Activated naive CD4-positive, alpha-beta T cell treated with anti-CD3 and anti-CD28 coated beads, Interleukin-2, amount 50 U/mL, for 24 hours (primary cell): ENCODE measurements around the gene MYO3B.
"Not testable (repeated sequence)": the region's sequence is repeated elsewhere in the genome, so short reads cannot be mapped to it uniquely, and the experiment has no call there.

Experiments used
- H3K27ac Mint-ChIP-seq: one replicate; pipeline ENCODE4 v1.8.0; 2021; ENCODE audit warnings: mild to moderate bottlenecking, mixed read lengths
- H3K27me3 Mint-ChIP-seq: one replicate; pipeline ENCODE4 v1.8.0; 2021; ENCODE audit warnings: mixed read lengths
- H3K36me3 Mint-ChIP-seq: one replicate; pipeline ENCODE4 v1.8.0; 2021; ENCODE audit warnings: mixed read lengths
- H3K4me1 Mint-ChIP-seq: one replicate; pipeline ENCODE4 v1.8.0; 2021; ENCODE audit warnings: mixed read lengths
- H3K4me3 Mint-ChIP-seq: one replicate; pipeline ENCODE4 v1.8.0; 2021; ENCODE audit warnings: mild to moderate bottlenecking, mixed read lengths
- H3K9me3 Mint-ChIP-seq: one replicate; pipeline ENCODE4 v1.8.0; 2021; ENCODE audit warnings: mixed read lengths

The MYO3B gene

DNA sequence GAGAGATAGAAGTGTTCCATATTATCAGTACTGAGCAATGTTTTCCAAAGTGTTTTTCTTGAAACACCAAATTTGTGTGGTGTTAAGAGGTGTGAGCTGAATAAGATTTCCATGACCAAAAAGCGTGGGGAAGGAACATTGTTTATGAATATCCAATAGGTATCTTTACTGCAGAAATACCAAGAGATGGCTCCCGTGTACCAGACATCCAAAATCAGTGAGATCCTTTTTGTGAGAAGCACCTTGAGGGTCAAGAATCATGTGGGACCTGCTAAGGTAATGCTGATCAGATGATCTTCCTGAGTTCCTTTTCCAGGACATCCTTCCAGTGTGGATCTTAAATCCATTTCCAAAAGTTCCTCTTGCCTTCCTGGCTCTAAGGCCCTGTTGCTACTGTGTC, 246.0 kb downstream of the MYO3B start:
- H3K4me3 Mint-ChIP-seq, result no peak overlapping the region
- H3K4me1 Mint-ChIP-seq, result no peaks in the 10 kb centered on the region
- H3K27ac Mint-ChIP-seq, result no peak overlapping the region
- no peaks in the 10 kb centered on the region for H3K27me3 Mint-ChIP-seq
- H3K36me3 Mint-ChIP-seq, result no peaks in the 10 kb centered on the region
- H3K9me3 Mint-ChIP-seq, result no peaks in the 10 kb centered on the region

DNA sequence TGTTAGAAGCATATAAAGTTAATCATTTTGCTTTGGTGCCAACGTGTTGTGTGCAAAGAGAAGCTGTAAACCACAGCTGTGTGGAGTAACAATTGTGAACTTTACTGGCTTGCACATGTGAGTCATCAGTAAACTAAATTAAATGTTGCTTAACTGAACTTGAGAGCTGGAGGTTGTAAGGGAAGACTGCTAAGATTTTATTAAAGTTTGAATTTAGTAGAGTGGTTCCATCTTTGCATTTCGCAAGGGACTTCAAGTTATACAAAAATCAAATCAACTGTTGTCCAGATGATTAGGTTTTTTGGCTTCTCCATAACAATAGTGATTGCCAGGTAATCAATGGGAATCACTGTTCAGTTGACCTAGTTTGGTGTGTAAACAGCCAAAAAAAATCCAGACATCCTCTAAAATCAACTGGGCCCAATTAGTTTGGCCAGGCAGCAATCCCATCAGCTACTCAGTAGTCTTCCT, 247.4 kb downstream of the MYO3B start:
- no peaks in the 10 kb centered on the region for H3K9me3 Mint-ChIP-seq
- no peaks in the 10 kb centered on the region for H3K36me3 Mint-ChIP-seq
- H3K27me3 Mint-ChIP-seq, result peaks cover 2% of the 10 kb centered on the region
- no peaks in the 10 kb centered on the region for H3K4me1 Mint-ChIP-seq
- no peak overlapping the region for H3K27ac Mint-ChIP-seq
- H3K4me3 Mint-ChIP-seq, result no peak overlapping the region

DNA sequence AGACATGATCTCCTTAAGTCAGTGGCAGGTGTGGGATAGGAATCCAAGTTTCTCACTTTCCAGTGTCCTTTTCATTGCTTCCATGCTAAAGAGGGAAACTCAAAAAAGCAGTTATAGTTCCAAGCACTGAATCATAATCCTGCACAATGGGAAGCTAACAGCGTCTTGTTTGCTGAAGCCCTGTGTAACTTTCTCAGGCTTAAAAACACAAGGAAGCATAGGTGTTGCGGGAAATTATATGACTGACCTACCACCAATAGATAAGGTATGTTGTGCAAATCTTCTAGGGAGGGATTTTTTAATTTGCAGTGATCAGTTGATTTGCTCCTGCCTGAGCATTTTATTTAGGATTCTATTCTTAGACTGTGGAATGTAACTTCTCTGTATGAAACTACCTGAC, 250.9 kb downstream of the MYO3B start:
- H3K4me1 Mint-ChIP-seq, result no peaks in the 10 kb centered on the region

DNA sequence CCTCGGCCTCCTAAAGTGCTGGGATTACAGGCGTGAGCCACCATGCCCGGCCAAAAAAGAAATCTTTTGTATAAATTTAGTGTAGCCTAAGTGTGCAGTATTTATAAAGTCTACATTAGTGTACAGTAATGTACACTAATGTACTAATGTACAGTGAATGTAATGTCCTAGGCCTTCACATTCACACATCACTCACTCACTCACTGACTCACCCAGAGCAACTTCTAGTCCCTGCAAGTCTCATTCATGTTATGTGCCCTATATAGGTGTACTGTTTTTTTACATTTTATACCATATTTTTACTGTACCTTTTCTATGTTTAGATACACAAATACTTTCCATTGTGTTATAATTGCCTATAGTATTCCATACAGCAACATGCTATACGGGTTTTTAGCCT, 254.9 kb downstream of the MYO3B start:
- Mint-ChIP-seq H3K4me3 (no peak overlapping the region), H3K27me3 (peaks cover 2% of the 10 kb centered on the region), H3K9me3 (no peaks in the 10 kb centered on the region), H3K27ac (no peak overlapping the region), H3K36me3 (no peaks in the 10 kb centered on the region), H3K4me1 (peaks cover 27% of the 10 kb centered on the region)

More for the DNA sequence above, 250.9 kb downstream of the MYO3B start:
- Mint-ChIP-seq H3K27me3 (peaks cover 2% of the 10 kb centered on the region), H3K4me3 (no peak overlapping the region), H3K9me3 (no peaks in the 10 kb centered on the region), H3K36me3 (no peaks in the 10 kb centered on the region), H3K27ac (no peak overlapping the region)

DNA sequence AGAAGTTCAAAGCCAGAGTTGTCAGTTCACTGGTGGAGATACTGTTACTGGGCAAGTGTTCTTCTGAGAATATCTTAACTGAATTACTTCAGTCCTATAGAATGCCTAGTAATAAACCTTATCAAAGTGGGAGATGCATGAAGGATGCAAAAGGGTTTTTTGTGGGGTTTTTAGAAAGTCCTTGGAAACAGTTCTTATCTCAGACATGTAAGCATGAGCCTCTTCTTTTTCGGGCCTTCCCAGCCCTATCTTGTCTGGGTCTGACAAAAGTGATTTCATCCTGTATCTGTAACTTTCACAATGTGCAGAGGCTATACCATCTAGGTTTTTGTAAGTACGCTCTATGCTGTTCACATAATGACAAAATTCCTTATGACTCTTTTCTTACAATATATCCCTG, 255.5 kb downstream of the MYO3B start:
- Mint-ChIP-seq H3K36me3 (no peaks in the 10 kb centered on the region), H3K27me3 (peaks cover 2% of the 10 kb centered on the region), H3K4me3 (no peak overlapping the region), H3K9me3 (no peaks in the 10 kb centered on the region), H3K4me1 (peaks cover 31% of the 10 kb centered on the region), H3K27ac (no peak overlapping the region)

DNA sequence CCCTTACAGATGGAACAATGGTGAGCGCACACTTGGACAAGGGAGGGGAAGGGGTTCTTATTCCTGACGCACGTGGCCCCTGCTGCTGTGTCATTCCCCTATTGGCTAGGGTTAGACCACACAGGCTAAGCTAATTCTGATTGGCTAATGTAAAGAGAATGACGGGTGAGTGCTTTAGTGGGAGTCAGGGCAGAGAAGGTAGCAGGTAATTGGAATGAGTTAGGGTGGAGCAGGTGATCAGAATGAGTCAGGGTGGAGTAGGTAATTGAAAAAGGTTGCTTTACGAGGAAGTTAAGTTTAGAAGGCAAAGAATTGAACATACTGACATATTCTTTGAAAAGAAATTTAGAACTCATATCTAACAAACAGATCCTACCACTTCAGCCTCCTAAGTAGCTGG, 256.4 kb downstream of the MYO3B start:
- H3K9me3 Mint-ChIP-seq, H3K4me3 Mint-ChIP-seq, H3K27ac Mint-ChIP-seq, H3K27me3 Mint-ChIP-seq, H3K36me3 Mint-ChIP-seq: not testable (repeated sequence)
- H3K4me1 Mint-ChIP-seq, result peaks cover 31% of the 10 kb centered on the region

DNA sequence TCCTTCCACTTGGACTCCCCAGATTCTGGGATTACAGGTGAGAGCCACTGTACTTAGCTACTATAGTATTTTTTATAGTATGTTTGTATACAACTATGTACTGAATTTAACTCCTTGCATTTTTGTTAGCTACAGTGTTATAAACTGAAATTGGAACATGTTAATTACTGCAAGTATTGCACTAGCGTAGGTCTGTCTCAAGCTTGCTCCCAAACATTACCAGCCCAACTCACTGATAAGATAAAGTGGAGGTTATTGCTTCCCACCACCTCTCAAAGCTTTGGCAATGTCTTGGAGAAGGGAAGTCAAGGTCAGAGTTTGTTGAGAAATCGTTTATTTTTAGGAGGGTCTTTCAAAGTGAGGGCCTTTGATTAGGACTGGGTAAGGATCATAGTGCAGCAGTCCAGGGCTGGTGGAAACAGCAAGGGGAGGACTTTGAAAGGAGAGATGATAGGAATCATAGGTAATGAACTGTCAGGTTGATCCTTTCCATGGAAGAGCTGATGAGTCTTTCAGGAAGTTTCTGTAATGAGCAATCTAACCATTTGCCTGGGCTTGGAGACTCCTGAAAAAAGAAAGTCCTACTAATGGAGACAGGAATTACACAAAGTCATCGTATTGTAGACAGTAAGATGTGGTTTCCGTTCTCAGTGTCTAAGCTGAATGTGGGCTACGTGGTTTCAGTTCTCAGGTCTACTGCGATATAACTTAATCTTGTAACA, 257.1 kb downstream of the MYO3B start:
- H3K27ac Mint-ChIP-seq, result no peak overlapping the region
- H3K9me3 Mint-ChIP-seq, result no peaks in the 10 kb centered on the region
- no peaks in the 10 kb centered on the region for H3K36me3 Mint-ChIP-seq
- H3K27me3 Mint-ChIP-seq, result peaks cover 1% of the 10 kb centered on the region
- H3K4me3 Mint-ChIP-seq, result peak overlapping the region; percentile 49
- peaks cover 31% of the 10 kb centered on the region for H3K4me1 Mint-ChIP-seq

DNA sequence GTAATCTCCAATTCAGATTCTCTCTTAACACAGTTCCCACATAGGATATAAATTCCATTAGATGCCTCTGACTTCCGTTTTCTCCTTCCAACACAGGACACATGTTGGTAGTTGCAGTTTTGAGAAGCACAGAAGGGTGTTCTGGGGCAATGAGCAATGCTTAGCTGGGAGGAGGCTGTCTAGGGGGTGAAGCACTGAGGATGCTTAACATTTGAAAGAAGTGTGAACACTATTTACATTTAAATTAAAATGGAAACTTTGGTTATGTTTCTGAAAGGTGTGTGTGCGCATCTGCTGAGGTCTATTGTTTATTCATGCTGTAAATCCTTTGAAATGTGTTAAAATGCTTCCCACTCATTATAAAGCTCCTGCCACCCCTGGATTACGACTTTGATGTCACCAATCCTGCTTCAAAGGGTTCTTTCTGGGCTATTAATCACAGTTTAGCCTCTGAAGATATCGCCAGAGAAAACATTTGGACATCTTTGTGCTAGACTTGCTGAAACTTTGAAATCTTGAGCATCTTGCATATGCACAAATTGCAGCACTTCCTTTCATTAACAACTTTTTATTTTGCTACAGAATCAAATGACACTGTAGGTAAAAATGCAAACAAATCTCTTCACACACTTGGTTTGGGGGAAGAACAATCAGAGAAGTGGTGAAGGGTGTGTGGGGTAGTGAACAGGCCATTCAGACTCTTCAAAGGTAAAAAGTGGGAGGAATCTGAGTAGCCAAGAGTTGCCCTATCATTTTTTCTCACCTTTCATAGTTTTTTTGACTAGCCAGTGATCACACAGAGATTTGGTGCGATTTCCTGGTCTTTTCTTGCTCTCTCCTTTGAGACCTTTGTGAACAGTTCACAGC, 258.4 kb downstream of the MYO3B start:
- Mint-ChIP-seq H3K27ac (no peak overlapping the region), H3K27me3 (peaks cover 5% of the 10 kb centered on the region), H3K4me1 (peaks cover 31% of the 10 kb centered on the region), H3K36me3 (no peaks in the 10 kb centered on the region), H3K9me3 (no peaks in the 10 kb centered on the region), H3K4me3 (peak overlapping the region; percentile 3)

DNA sequence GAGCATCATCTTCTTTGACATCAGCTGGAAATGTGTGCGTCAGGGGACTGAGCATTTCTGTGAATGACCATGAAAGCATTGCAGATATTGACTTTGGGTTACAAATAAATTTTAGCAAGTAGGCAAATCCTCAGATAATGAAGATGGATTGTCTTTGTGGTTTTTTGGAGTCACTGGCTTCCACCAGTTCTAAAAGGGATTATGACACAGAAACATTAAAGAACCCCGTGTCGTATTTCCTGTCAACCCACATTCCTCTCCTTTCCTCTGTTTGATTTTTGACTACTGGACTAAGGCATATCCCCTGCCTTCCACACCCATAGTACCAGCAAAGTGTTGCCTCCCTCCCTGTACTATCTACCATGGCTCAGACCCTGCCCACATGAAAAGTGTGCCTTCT, 268.1 kb downstream of the MYO3B start:
- Mint-ChIP-seq H3K27me3 (peaks cover 11% of the 10 kb centered on the region), H3K9me3 (peaks cover 5% of the 10 kb centered on the region), H3K4me1 (no peaks in the 10 kb centered on the region), H3K27ac (no peak overlapping the region), H3K36me3 (peaks cover 3% of the 10 kb centered on the region), H3K4me3 (no peak overlapping the region)

DNA sequence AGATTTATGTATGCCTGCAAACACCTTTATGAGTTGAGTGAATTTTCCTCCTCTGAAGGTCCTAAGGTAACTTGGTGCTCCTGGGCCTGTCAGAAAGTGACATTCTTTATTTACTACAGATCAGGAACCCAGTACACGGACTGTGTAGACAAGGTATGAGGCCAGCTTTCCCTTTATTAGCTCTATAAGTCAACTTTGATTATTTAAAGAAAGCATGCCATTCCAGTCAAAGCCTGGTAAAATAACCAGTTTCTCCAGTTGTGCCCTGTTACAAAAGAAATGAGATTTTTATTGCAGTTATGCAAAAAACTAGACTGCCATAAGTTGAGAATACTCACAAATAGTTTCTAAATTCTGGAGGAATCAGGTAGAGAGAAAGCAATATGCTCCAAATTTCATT, 271.1 kb downstream of the MYO3B start:
- Mint-ChIP-seq H3K36me3 (peaks cover 3% of the 10 kb centered on the region), H3K27me3 (peaks cover 5% of the 10 kb centered on the region), H3K9me3 (peaks cover 5% of the 10 kb centered on the region), H3K4me3 (no peak overlapping the region), H3K27ac (no peak overlapping the region), H3K4me1 (no peaks in the 10 kb centered on the region)

DNA sequence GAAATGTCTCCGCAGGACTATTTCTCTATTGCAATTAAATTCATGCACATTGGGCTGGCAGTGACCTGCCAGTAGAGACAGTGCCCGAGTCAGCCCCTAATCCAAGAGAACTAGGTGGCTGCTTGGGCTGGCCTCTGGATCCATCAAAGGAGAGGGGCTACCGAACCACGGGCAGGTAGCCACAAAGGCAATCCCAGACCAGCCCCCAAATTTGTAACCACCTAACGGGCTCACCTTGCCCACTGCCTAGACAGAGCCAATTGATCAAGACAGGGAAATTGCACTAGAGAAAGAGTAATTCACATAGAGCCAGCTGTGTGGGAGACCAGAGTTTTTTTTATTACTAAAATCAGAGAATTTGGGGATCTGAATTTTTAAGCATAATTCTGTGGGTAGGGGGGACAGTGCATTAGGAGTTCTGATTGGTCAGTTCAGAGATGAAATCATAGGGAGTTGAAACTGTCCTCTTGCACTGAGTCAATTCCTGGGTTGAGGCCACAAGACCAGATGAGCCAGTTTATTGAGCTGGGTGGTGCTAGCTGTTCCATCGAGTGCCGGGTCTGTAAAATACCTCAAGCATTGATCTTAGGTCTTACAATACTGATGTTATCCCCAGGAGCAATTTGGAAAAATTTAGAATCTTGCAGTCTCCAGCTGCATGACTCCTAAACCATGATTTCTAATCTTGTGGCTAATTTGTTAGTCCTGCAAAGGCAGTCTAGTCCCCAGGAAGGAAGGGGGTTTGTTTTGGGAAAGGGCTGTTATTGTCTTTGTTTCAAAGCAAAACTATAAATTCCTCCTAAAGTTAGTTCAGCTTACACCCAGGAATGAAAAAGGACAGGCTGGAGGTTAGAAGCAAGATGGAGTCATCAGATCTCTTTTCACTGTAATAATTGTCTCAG, 276.8 kb downstream of the MYO3B start:
- Mint-ChIP-seq H3K4me3 (no peak overlapping the region), H3K27me3 (peaks cover 3% of the 10 kb centered on the region), H3K27ac (no peak overlapping the region), H3K36me3 (no peaks in the 10 kb centered on the region), H3K9me3 (no peaks in the 10 kb centered on the region), H3K4me1 (no peaks in the 10 kb centered on the region)

DNA sequence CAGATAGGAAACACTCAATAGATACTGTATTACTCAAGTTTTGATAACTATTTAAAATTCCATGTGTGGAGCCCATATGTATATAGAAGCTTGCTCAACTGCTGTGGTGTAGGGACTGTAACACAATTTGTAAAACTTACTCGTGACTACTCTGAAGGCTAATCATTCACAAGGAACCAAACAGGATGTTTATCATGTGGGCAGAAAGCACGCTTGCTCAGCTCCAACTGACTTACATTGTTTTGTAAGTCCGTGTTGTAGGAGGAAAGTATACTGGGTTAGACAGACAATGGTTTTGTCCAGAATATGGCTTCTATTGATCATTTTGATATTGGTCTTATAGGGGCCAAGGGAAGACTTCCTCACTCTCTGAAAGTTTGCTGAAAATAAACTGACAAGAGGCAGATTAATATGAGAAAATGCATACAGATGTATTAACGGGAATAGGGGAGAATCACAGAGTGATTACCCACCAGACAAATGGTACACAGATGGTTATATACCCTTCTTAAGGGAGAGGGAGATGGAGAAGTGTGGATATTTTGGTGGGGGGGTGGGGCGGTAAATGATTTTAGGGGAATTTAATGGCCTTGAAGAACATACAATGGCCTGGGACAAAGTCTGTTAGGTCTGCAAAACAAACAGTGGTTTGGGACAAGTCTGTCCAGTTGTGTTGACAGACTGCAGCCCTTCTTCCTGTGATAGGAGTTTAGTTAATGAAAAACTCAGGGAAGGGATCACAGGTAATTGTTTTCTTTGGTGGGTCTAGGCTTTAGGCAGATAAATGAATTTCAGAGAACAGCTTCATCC, 277.9 kb downstream of the MYO3B start:
- no peak overlapping the region for H3K27ac Mint-ChIP-seq
- no peaks in the 10 kb centered on the region for H3K36me3 Mint-ChIP-seq
- H3K4me3 Mint-ChIP-seq, result no peak overlapping the region
- H3K4me1 Mint-ChIP-seq, result no peaks in the 10 kb centered on the region
- peaks cover 4% of the 10 kb centered on the region for H3K27me3 Mint-ChIP-seq
- H3K9me3 Mint-ChIP-seq, result no peaks in the 10 kb centered on the region

DNA sequence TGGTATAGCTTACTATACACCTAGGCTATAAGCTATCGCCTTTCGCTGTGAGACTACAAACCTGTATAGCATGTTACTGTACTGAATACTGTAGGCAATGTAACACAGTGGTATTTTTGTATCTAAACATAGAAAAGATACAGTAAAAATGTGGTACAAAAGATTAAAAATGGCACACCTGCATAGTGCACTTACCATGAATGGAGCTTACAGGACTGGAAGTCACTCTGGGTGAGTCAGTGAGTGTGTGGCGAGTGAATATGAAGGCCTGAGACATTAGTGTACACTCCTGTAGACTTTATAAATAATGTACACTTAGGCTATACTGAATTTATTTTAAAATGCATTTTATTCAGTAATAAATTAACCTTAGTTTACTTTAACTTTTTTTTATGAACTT, 279.0 kb downstream of the MYO3B start:
- Mint-ChIP-seq H3K4me3 (no peak overlapping the region), H3K27me3 (peaks cover 5% of the 10 kb centered on the region), H3K36me3 (no peaks in the 10 kb centered on the region), H3K9me3 (no peaks in the 10 kb centered on the region), H3K27ac (no peak overlapping the region), H3K4me1 (no peaks in the 10 kb centered on the region)

DNA sequence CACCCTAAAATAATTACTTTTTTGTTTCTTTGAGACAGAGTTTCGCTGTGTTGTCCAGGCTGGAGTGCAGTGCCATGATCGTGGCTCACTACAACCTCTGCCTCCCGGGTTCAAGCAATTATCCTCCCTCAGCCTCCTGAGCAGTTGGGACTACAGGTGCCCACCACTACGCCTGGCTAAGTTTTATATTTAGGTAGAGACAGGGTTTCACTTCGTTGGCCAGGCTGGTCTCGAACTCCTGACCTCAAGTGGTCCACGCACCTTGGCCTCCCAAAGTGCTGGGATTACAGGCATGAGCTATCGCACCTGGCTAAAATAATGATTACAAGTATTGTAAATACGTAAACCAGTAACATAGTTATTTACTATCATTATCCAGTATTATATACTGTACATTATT, 279.8 kb downstream of the MYO3B start:
- no peaks in the 10 kb centered on the region for H3K4me1 Mint-ChIP-seq
- no peaks in the 10 kb centered on the region for H3K36me3 Mint-ChIP-seq
- no peak overlapping the region for H3K4me3 Mint-ChIP-seq
- no peaks in the 10 kb centered on the region for H3K9me3 Mint-ChIP-seq
- H3K27ac Mint-ChIP-seq, result no peak overlapping the region
- H3K27me3 Mint-ChIP-seq, result peaks cover 5% of the 10 kb centered on the region

DNA sequence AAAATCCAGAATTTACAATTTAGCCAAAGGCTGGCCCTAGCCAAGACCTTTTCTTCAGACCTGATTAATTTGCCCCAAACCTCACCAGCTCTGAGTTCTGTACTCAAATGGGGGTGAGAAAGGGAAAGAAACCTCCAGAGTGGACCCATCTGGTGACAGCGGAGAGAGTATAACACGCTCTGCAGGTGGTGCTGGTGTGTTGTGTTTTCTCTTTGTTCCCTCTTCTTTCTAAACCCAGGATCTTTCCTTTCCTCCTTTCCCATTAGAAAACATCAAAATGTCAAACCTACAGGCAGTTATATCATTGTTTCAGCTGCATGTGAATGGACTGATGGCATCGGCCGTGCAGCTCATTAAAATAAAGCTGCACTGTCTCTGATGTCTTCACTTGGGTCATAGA, 283.9 kb downstream of the MYO3B start:
- H3K36me3 Mint-ChIP-seq, result no peaks in the 10 kb centered on the region
- H3K4me1 Mint-ChIP-seq, result no peaks in the 10 kb centered on the region
- H3K27me3 Mint-ChIP-seq, result peaks cover 2% of the 10 kb centered on the region
- no peak overlapping the region for H3K27ac Mint-ChIP-seq
- no peaks in the 10 kb centered on the region for H3K9me3 Mint-ChIP-seq
- no peak overlapping the region for H3K4me3 Mint-ChIP-seq
